Body of pancreas (tissue), 4 donors: ENCODE results near the gene HECW1. TPM values are rescaled to one million over a fixed set of nuclear protein-coding genes. Genes with fewer than 3 reads are reported as not detected.

Source experiments
- ATAC-seq: fragments of 150-250 bp; one replicate; pipeline ENCODE4 v1.9.1; 2016
- DNase-seq, 4 donors: peaks; one replicate each; pipeline ENCODE4 v3.0.0-alpha.2; 2019
- H3K27ac ChIP-seq, 4 donors: fragments of 200-600 bp; sonication (generic); 1 replicate in 3 of 4; 2 replicates in 1 of 4; pipeline versions ENCODE4 v1.5.1 to v1.6.1; 2016 to 2019; ENCODE audit warnings: mild to moderate bottlenecking in 1 of 4, mixed read lengths in 1 of 4, moderate library complexity in 1 of 4
- H3K27me3 ChIP-seq, 2 donors: fragments of 200-600 bp; sonication (generic); one replicate each; pipeline ENCODE4 v1.6.0; 2016; ENCODE audit warnings: mild to moderate bottlenecking in 1 of 2
- H3K36me3 ChIP-seq, 2 donors: fragments of 200-600 bp; sonication (generic); replicated peaks in 1 of 2; 2 replicates each; pipeline ENCODE4 v1.5.1; 2016; ENCODE audit warnings: low read depth in 2 of 2; ENCODE audit not compliant: insufficient read depth in 1 of 2
- H3K4me1 ChIP-seq: fragments of 200-600 bp; sonication (generic); one replicate; pipeline ENCODE4 v1.6.0; 2016
- H3K4me3 ChIP-seq, 2 donors: fragments of 200-600 bp; sonication (generic); 1 replicate in 1 of 2; 2 replicates in 1 of 2; pipeline ENCODE4 v1.5.1; 2016 to 2019
- H3K9me3 ChIP-seq, 3 donors: fragments of 200-600 bp; sonication (generic); 1 replicate in 2 of 3; 2 replicates in 1 of 3; pipeline ENCODE4 v1.5.1; 2016
- POLR2A ChIP-seq, 3 donors: fragments of 450-650 bp; IDR thresholded peaks; one replicate each; pipeline ENCODE4 v1.6.1; 2016; ENCODE audit warnings: antibody characterized with exemption in 3 of 3, mild to moderate bottlenecking in 2 of 3
- WGBS, 2 donors: methylation state at CpG; one replicate each; pipeline ENCODE4 v1.1.5; 2017; 5-methylcytosine and 5-hydroxymethylcytosine counted together
- intact Hi-C: fragments of 100-400 bp; cut with DNase I; formaldehyde crosslinking; loops from one replicate; pipeline ENCODE4 v1.15.1; 2023
- total RNA-seq, 2 donors: library from RNA; depleted of rRNA; stranded (reverse); fragments of >200 nt; gene quantifications; one replicate each; pipeline ENCODE4 v1.1.0, GENCODE V29; 2016
- TF ChIP-seq, protein P1 (sequence below), 7 experiments: fragments of 450-650 bp in 4 of 7; fragments of 200-600 bp in 3 of 7; sonication (generic) in 3 of 7; IDR thresholded peaks; one replicate each; pipeline ENCODE4 v1.5.1; 2016 to 2019; ENCODE audit warnings: antibody characterized with exemption in 7 of 7

HECW1 gene
- total RNA-seq, 2 donors from 2014 or later: under 0.01 TPM; not detected in 1

DNA sequence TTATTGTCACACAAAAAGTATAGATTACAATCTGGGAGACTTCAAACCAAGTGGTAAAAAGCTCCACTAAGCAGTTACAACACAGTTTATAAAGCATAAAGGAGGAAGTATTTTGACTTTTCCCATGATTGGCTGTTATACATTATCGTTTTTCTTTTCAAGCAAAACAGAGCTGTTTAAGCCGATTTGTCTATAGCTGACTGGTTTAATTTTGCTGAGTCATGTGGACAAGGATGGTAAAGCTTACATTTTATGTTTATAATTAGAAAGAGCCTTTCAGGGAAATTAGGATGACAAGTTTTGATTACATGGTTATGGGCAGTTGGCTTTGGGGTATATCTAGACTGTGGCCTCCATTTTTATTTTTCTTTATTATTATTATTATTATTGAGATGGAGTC is 318.0 kb downstream of the HECW1 start:
- DNase-seq (no peak), ATAC-seq (no peak)
- H3K4me3 ChIP-seq: no peak overlapping the region
- no peaks in the 10 kb centered on the region for H3K4me1 ChIP-seq
- WGBS, 2 donors: 40 to 52% methylated on average over 2 of the region's 2 CpGs
- no peak overlapping the region for H3K27ac ChIP-seq
- H3K36me3 ChIP-seq: no peaks in the 10 kb centered on the region
- no peaks in the 10 kb centered on the region for H3K9me3 ChIP-seq
- no peaks in the 10 kb centered on the region for H3K27me3 ChIP-seq
- intact Hi-C loops: no loop called here
- TF ChIP-seq POLR2A (IDR thresholded peaks at IDR 0.05): no peak

DNA sequence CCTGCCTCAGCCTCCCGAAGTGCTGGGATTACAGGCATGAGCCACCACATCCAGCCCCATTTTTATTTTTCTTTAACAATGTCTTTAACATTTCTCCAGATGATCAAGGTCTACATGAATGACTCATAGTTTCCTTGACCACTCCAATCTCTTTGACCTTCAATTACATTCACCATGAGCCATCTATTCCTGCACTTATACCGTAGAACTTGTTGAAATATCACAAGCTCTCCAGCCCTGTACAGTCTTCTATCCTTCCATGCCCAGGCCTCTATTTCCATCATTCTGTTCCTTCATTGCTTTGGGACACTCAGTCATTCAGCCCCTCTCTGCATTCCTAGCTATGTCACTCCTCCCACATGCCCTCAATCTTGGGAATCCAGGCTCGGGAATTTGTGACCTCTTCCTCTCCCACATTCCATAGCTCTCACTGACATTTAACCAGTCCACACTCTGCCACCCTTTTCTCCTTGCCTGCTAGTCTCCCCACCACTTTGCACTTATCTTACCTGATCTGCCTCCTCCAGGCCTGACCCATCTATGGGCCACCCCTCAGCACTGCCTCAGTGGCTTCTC is 318.7 kb downstream of the HECW1 start:
- Histone ChIP-seq H3K4me1 (no peaks in the 10 kb centered on the region), H3K27me3 (no peaks in the 10 kb centered on the region), H3K36me3 (no peaks in the 10 kb centered on the region), H3K4me3 (no peak overlapping the region), H3K9me3 (no peaks in the 10 kb centered on the region), H3K27ac (no peak overlapping the region)
- no peak for TF ChIP-seq POLR2A (IDR thresholded peaks at IDR 0.05)
- TF ChIP-seq, protein P1, sequence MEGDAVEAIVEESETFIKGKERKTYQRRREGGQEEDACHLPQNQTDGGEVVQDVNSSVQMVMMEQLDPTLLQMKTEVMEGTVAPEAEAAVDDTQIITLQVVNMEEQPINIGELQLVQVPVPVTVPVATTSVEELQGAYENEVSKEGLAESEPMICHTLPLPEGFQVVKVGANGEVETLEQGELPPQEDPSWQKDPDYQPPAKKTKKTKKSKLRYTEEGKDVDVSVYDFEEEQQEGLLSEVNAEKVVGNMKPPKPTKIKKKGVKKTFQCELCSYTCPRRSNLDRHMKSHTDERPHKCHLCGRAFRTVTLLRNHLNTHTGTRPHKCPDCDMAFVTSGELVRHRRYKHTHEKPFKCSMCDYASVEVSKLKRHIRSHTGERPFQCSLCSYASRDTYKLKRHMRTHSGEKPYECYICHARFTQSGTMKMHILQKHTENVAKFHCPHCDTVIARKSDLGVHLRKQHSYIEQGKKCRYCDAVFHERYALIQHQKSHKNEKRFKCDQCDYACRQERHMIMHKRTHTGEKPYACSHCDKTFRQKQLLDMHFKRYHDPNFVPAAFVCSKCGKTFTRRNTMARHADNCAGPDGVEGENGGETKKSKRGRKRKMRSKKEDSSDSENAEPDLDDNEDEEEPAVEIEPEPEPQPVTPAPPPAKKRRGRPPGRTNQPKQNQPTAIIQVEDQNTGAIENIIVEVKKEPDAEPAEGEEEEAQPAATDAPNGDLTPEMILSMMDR (IDR thresholded peaks at IDR 0.05): no peak
- 64 to 70% methylated on average over 3 of the region's 3 CpGs for WGBS, 2 donors
- intact Hi-C loops: no loop called here
- DNase-seq (no peak), ATAC-seq (no peak)

DNA sequence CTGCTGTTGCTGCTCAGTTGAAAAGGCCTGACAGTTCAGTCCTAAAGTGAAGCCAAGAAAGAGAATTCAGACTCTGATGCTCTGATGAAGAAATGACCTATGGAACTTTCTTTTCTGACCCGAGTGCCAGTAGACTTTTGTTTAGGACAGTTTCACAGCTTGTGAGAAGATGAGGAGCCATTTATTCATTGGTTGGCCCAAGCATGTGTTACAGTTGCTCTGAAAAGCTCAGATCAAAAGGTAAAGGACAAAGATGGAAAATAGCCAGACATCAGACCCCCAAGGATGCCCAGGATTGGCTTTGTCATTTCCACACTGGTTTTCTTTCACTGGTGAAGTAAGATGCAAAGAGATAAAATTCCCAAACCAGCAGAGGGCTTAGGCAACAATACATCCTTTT is 321.2 kb downstream of the HECW1 start:
- Histone ChIP-seq H3K9me3 (no peaks in the 10 kb centered on the region), H3K36me3 (no peaks in the 10 kb centered on the region), H3K4me1 (no peaks in the 10 kb centered on the region), H3K27ac (no peak overlapping the region), H3K27me3 (no peaks in the 10 kb centered on the region), H3K4me3 (no peak overlapping the region)
- no peak for TF ChIP-seq POLR2A (IDR thresholded peaks at IDR 0.05)
- TF ChIP-seq, protein P1 (IDR thresholded peaks at IDR 0.05): no peak
- ATAC-seq (no peak), DNase-seq (no peak)
- intact Hi-C loops: no loop called here
- WGBS, 2 donors: 43 to 70% methylated on average over 1 of the region's 1 CpG

DNA sequence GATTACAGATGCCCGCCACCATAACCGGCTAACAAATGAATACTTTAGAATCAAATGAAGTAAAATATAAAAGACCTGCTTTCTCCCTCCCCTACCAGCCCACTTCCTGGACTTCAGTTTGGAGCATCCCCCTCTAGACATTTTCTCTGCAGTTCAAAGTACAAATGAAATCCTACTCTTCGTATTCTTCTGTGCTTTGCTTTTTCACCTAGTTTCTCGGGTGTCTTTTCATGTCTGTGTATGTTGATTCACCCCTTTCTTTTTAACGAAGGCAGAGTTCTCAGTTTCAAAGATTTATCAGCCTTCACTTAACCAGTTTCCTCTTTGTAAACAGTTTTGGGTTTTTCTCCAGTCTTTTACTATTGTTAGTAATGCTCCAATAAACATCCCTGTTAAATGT is 324.6 kb downstream of the HECW1 start:
- H3K9me3 ChIP-seq: no peaks in the 10 kb centered on the region
- peaks cover 9% of the 10 kb centered on the region for H3K4me1 ChIP-seq
- no peak overlapping the region for H3K4me3 ChIP-seq
- H3K36me3 ChIP-seq: no peaks in the 10 kb centered on the region
- 67 to 68% methylated on average over 5 of the region's 5 CpGs for WGBS, 2 donors
- DNase-seq: no peak
- no peak for TF ChIP-seq POLR2A (IDR thresholded peaks at IDR 0.05)
- TF ChIP-seq, protein P1 (IDR thresholded peaks at IDR 0.05): no peak
- no peaks in the 10 kb centered on the region for H3K27me3 ChIP-seq
- H3K27ac ChIP-seq: no peak overlapping the region
- ATAC-seq: no peak
- intact Hi-C loops: no loop called here

DNA sequence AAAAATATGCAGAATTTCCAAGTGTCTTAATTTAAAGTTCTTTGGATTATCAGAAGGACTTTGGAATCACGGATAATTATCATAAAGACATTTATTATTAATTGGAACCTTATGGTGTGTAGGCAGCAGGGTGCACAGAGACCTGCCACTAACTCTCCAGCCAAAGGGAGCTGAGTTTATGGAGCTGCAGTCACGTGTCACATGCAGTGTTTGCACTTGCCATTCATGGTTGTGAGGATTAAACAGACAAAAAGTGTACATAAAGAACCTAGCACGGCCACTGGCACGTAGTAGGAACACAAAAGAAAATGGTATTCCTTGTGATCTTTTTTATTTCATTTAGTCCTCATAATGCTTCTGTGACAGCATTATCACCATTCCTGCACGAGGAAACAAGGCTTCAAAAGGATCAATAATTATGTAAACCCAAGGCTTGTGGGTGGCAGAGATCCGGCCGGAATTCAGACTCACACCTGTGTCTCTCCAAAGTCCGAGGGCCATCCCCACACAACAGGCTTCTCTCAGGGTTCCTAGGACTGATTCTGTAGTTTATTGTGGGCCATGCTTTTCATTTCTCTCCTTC is 326.5 kb downstream of the HECW1 start:
- ATAC-seq (peak; percentile 21), DNase-seq (no peak)
- 23 to 24% methylated on average over 8 of the region's 8 CpGs for WGBS, 2 donors
- H3K27ac ChIP-seq: no peak overlapping the region
- intact Hi-C loops: no loop called here
- H3K27me3 ChIP-seq: no peaks in the 10 kb centered on the region
- peaks cover 9% of the 10 kb centered on the region for H3K4me1 ChIP-seq
- no peaks in the 10 kb centered on the region for H3K9me3 ChIP-seq
- TF ChIP-seq, protein P1 (IDR thresholded peaks at IDR 0.05): no peak
- no peaks in the 10 kb centered on the region for H3K36me3 ChIP-seq
- H3K4me3 ChIP-seq: no peak overlapping the region
